Caco-2 (cell line): ENCODE results near the gene VAPB. TPM values are rescaled to one million over a fixed set of nuclear protein-coding genes. Genes with fewer than 3 reads are reported as not detected.

ENCODE experiments used
- BruUV-seq: library from RNA; stranded (reverse); fragments of 400-500 nt; replicated peaks from 2 replicates; lab custom pipeline; 2021; lab: Mats Ljungman, UMichigan
- CTCF ChIA-PET: fragments of 300-600 bp; sonication (Branson Sonifier 250); formaldehyde crosslinking; loops from one replicate; lab custom pipeline; 2022; ENCODE audit warnings: antibody characterized with exemption; lab: Charles Lee
- POLR2A ChIA-PET: fragments of 300-600 bp; sonication (Branson Sonifier 250); formaldehyde crosslinking; loops from one replicate; lab custom pipeline; 2022; ENCODE audit warnings: antibody characterized with exemption; lab: Charles Lee
- DNase-seq, 2 experiments: peaks; one replicate each; pipeline versions ENCODE4 v3.0.0 to v3.0.0-alpha.2; 2020 to 2022
- H3K27me3 ChIP-seq: replicated peaks from 2 replicates; pipeline ENCODE4 v1.6.0; 2011; ENCODE audit warnings: low read length; ENCODE audit not compliant: control insufficient read depth, insufficient read depth
- H3K36me3 ChIP-seq: 2 replicates; pipeline ENCODE4 v1.5.1; 2011; ENCODE audit warnings: low read length; ENCODE audit not compliant: control insufficient read depth, insufficient read depth
- H3K4me1 ChIP-seq: fragments of 250-450 bp; sonication (Bioruptor Pico); 2 replicates; pipeline ENCODE4 v1.5.1; 2020; ENCODE audit warnings: mild to moderate bottlenecking
- H3K4me3 ChIP-seq: 2 replicates; pipeline ENCODE4 v1.5.1; 2011; ENCODE audit warnings: low read depth, mild to moderate bottlenecking, control low read depth, low read length
- H3K9me3 ChIP-seq: fragments of 250-450 bp; sonication (Bioruptor Pico); 2 replicates; pipeline ENCODE4 v1.5.1; 2020; ENCODE audit warnings: mild to moderate bottlenecking, moderate library complexity
- H3K27ac Mint-ChIP-seq: one replicate; pipeline ENCODE4 v1.8.0; 2022; ENCODE audit warnings: mixed read lengths; ENCODE audit not compliant: unreplicated experiment
- H3K27me3 Mint-ChIP-seq: one replicate; pipeline ENCODE4 v1.8.0; 2022; ENCODE audit warnings: mixed read lengths; ENCODE audit not compliant: insufficient read depth, unreplicated experiment
- H3K36me3 Mint-ChIP-seq: one replicate; pipeline ENCODE4 v1.8.0; 2022; ENCODE audit warnings: mild to moderate bottlenecking, mixed read lengths; ENCODE audit not compliant: insufficient read depth, unreplicated experiment
- H3K4me1 Mint-ChIP-seq: one replicate; pipeline ENCODE4 v1.8.0; 2022; ENCODE audit warnings: low read depth, mixed read lengths; ENCODE audit not compliant: unreplicated experiment
- H3K4me3 Mint-ChIP-seq: one replicate; pipeline ENCODE4 v1.8.0; 2022; ENCODE audit warnings: mild to moderate bottlenecking, moderate library complexity, mixed read lengths; ENCODE audit not compliant: unreplicated experiment
- H3K9me3 Mint-ChIP-seq: one replicate; pipeline ENCODE4 v1.8.0; 2022; ENCODE audit warnings: mixed read lengths; ENCODE audit not compliant: unreplicated experiment
- CTCF ChIP-seq, 2 experiments: fragments of 200-600 bp in 1 of 2; IDR thresholded peaks; 1 replicate in 1 of 2; 2 replicates in 1 of 2; pipeline versions ENCODE4 v1.5.1 to v1.8.0; 2011 to 2022; ENCODE audit warnings: antibody characterized with exemption in 1 of 2, control low read depth in 1 of 2, inconsistent platforms in 1 of 2, low read depth in 1 of 2, low read length in 1 of 2, mild to moderate bottlenecking in 1 of 2, moderate library complexity in 1 of 2; ENCODE audit not compliant: insufficient read depth in 1 of 2, severe bottlenecking in 1 of 2, unreplicated experiment in 1 of 2
- intact Hi-C: fragments of 100-400 bp; cut with micrococcal nuclease; formaldehyde crosslinking; loops from one replicate; pipeline ENCODE4 v1.10.0; 2022; ENCODE audit not compliant: unreplicated experiment
- total RNA-seq: library from RNA; stranded (reverse); gene quantifications from 2 replicates; pipeline ENCODE4 v1.2.3, GENCODE V29; 2022

The VAPB gene
- total RNA-seq, 1 experiment from 2014 or later = 186 TPM

GRCh38 chr20:58450254-58450653 is 61.2 kb downstream of the VAPB start:
- no peak for TF ChIP-seq CTCF (IDR thresholded peaks at IDR 0.05; ENCODE audit: insufficient read depth in 1 of 2, low read depth in 1 of 2, low read length in 1 of 2, severe bottlenecking in 1 of 2, unreplicated experiment in 1 of 2)
- H3K4me1 ChIP-seq = no peaks in the 10 kb centered on the region
- no peaks in the 10 kb centered on the region for H3K27me3 ChIP-seq
- Mint-ChIP-seq H3K27me3 (no peaks in the 10 kb centered on the region), H3K9me3 (peaks cover 18% of the 10 kb centered on the region), H3K4me3 (no peak overlapping the region), H3K36me3 (peaks cover 73% of the 10 kb centered on the region), H3K4me1 (peaks cover 6% of the 10 kb centered on the region), H3K27ac (no peak overlapping the region)
- DNase-seq = no peak
- CTCF ChIA-PET = interaction anchor here (0.7 kb wide), 1 partner anchor 8 kb away, joined by 3 read pairs; no protein-coding TSS in a partner anchor
- peaks cover 10% of the 10 kb centered on the region; the same call in 1 of the 2 replicates for H3K9me3 ChIP-seq
- no peak overlapping the region for H3K4me3 ChIP-seq
- BruUV-seq = no TSS peak
- intact Hi-C loops = no loop called here
- peaks cover 8% of the 10 kb centered on the region for H3K36me3 ChIP-seq
- POLR2A ChIA-PET = no interaction called here

DNA sequence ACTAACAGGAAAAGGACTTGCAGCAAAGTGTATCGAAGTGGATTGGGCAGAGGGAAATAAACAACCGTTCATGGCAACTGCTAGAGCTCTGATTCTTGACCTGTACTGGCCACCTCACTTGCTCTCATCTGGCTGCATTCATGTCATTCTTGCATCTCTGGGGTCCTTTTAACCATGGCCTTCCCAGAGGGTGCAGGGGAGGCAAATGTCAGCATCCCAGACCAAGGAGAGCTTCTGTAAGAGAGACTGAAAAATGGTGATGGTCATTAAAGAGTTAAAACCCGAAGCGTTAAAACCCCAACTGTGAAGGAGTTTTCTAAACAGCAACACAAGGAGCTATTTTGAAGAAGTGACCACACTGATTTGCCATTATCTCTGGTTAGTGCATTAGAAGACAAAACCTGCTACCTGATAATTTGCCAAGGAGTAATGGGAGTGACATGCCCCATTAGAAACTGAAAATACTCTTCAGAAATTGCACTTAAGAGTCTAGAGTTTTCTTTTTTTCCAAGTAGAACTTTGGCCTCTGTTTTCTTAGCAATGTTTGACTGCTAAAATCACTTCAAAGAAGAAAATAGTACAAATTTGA is 63.7 kb downstream of the VAPB start:
- H3K27me3 Mint-ChIP-seq = no peaks in the 10 kb centered on the region
- intact Hi-C loops = no loop called here

DNA sequence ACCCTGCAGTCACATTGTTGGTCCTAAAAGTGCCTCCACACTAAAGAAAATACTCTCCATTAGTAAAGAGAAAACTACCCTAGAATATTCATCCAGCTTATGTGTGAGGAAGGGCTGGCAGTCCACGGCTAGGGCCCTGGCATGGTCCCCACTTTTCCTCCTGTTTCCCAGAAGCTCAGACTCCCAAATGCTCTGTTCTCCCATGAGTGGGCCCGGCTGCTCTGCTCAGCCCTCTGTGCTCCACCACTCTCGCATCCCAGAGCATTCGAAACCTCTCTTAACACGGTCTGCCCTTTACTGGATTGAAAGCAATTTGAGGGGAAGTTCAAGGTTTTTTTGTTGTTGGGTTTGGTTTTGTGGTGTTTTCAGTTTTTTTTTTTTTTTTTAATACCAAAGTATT is 64.4 kb downstream of the VAPB start:
- CTCF ChIA-PET = interaction anchor here (0.7 kb wide), 1 partner anchor 225 kb away, joined by 5 read pairs; the partner anchor contains the start of gene ANKRD60
- no peak overlapping the region for H3K27ac Mint-ChIP-seq

More for the DNA sequence above, 63.7 kb downstream of the VAPB start:
- CTCF ChIA-PET = interaction anchor here (0.7 kb wide), 1 partner anchor 224 kb away, joined by 5 read pairs; the partner anchor contains the start of gene ANKRD60
- Histone ChIP-seq H3K27me3 (no peaks in the 10 kb centered on the region), H3K4me1 (no peaks in the 10 kb centered on the region), H3K4me3 (no peak overlapping the region), H3K36me3 (peaks cover 5% of the 10 kb centered on the region), H3K9me3 (peaks cover 10% of the 10 kb centered on the region; the same call in 1 of the 2 replicates)
- DNase-seq = peak in 1 of 2 experiments; percentile 29
- H3K4me3 Mint-ChIP-seq = no peak overlapping the region
- POLR2A ChIA-PET = no interaction called here
- no peaks in the 10 kb centered on the region for H3K4me1 Mint-ChIP-seq
- peaks cover 54% of the 10 kb centered on the region for H3K36me3 Mint-ChIP-seq
- H3K9me3 Mint-ChIP-seq = peaks cover 22% of the 10 kb centered on the region
- BruUV-seq = no TSS peak
- no peak for TF ChIP-seq CTCF (IDR thresholded peaks at IDR 0.05; ENCODE audit: insufficient read depth in 1 of 2, low read depth in 1 of 2, low read length in 1 of 2, severe bottlenecking in 1 of 2, unreplicated experiment in 1 of 2)
- no peak overlapping the region for H3K27ac Mint-ChIP-seq

More for the DNA sequence above, 64.4 kb downstream of the VAPB start:
- Histone ChIP-seq H3K36me3 (peaks cover 5% of the 10 kb centered on the region), H3K4me3 (no peak overlapping the region), H3K4me1 (no peaks in the 10 kb centered on the region), H3K27me3 (no peaks in the 10 kb centered on the region), H3K9me3 (peaks cover 10% of the 10 kb centered on the region; the same call in 1 of the 2 replicates)
- DNase-seq = no peak
- H3K4me3 Mint-ChIP-seq = no peak overlapping the region
- intact Hi-C loops = no loop called here
- peaks cover 48% of the 10 kb centered on the region for H3K36me3 Mint-ChIP-seq
- H3K27me3 Mint-ChIP-seq = no peaks in the 10 kb centered on the region
- BruUV-seq = no TSS peak
- H3K9me3 Mint-ChIP-seq = peaks cover 22% of the 10 kb centered on the region
- H3K4me1 Mint-ChIP-seq = no peaks in the 10 kb centered on the region
- POLR2A ChIA-PET = no interaction called here
- TF ChIP-seq CTCF (IDR thresholded peaks at IDR 0.05; ENCODE audit: insufficient read depth in 1 of 2, low read depth in 1 of 2, low read length in 1 of 2, severe bottlenecking in 1 of 2, unreplicated experiment in 1 of 2) = no peak
